GM10248 (cell line): ENCODE results near the gene ENO1.
"Not testable (repeated sequence)": the region's sequence is repeated elsewhere in the genome, so short reads cannot be mapped to it uniquely, and the experiment has no call there.

Source experiments
- CTCF ChIA-PET: fragments of 300-600 bp; sonication (Branson Sonifier 250); formaldehyde crosslinking; extraction: SDS; loops from one replicate; lab custom pipeline; 2021; ENCODE audit warnings: antibody characterized with exemption; lab: Yijun Ruan, JAX
- POLR2A ChIA-PET: fragments of 350-650 bp; sonication (Branson Sonifier 250); formaldehyde crosslinking; extraction: SDS; loops from one replicate; lab custom pipeline; 2020; ENCODE audit warnings: antibody characterized with exemption; lab: Yijun Ruan, JAX
- DNase-seq: peaks from one replicate; pipeline ENCODE4 v3.0.0; 2012; ENCODE audit errors: extremely low spot score
- CTCF ChIP-seq: IDR thresholded peaks from 2 replicates; pipeline ENCODE4 v1.5.1; 2012; ENCODE audit warnings: mild to moderate bottlenecking, low read depth; ENCODE audit errors: extremely low read depth, missing control alignments, control extremely low read depth

Gene ENO1

DNA sequence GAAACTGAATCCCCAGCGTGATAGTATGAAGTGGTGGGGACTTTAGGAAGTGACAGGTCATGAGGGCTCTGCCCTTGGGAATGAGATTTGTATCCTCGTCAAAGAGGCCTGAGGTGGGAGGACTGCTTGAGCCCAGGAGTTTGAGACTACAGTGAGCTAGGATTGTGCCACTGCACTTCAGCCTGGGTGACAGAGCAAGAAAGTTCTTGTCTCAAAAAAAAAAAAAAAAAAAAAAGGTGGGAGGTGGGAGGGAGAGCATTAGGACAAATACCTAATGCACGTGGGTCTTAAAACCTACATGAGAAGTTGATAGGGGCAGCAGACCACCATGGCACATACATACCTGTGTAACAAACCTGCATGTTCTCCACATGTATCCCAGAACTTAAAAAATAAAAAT is 37.1 kb downstream of the ENO1 start:
- ChIA-PET POLR2A (no interaction called here), CTCF (interaction anchor here (2.0 kb wide), 1 partner anchor 115 kb away, joined by 7 read pairs; no protein-coding TSS in a partner anchor)
- no peak for TF ChIP-seq CTCF
- no peak for DNase-seq

DNA sequence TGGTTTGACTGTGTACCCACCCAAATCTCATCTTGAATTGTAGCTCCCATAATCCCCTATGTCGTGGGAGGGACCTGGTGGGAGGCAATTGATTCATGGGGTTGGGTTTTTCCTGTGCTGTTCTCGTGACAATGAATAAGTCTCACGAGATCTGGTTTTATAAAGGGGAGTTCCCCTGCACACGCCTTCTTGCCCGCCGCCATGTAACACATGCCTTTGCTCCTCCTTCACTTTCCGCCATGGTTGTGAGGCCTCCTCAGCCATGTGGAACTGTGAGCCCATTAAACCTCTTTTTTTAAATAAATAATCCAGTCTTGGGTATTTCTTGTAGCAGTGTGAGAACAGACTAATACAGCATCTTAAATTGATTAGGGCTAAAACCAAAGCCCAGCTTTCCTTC is 38.5 kb downstream of the ENO1 start:
- TF ChIP-seq CTCF, result no peak
- CTCF ChIA-PET, result interaction anchor here (0.9 to 13.9 kb wide), 8 partner anchors 8 to 379 kb away, joined by 3 to 145 read pairs (median 3); no protein-coding TSS in a partner anchor
- POLR2A ChIA-PET, result interaction anchor here (0.8 kb wide), 1 partner anchor 22 kb away, joined by 3 read pairs; the partner anchor contains the start of gene RERE
- DNase-seq, result no peak

GRCh38 chr1:8835941-8836643 is 42.4 kb downstream of the ENO1 start:
- ChIA-PET POLR2A (no interaction called here), CTCF (interaction anchor here (13.9 kb wide), 1 partner anchor 12 kb away, joined by 145 read pairs; no protein-coding TSS in a partner anchor)
- TF ChIP-seq CTCF, result no peak
- DNase-seq, result no peak

DNA sequence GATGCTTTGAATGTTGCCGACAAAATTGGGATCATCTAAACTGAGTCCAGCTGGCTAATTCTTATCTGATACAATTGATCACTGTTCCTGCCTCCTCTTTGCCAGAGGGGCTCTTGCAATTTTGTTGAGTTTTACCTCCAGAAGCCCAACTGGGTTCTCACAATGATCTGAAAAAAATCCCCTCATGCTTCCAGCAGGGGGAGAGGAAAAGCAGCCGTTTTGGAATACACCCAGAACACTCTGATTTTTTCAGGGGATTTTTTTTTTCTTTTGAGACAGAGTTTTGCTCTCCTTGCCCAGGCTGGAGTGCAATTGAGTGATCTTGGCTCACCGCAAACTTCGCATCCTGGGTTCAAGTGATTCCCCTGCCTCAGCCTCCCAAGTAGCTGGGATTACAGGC is 47.1 kb downstream of the ENO1 start:
- no peak for TF ChIP-seq CTCF
- POLR2A ChIA-PET, result no interaction called here
- CTCF ChIA-PET, result interaction anchor here (1.1 to 13.9 kb wide), 2 partner anchors 17 to 30 kb away, joined by 3 to 145 read pairs; no protein-coding TSS in a partner anchor
- DNase-seq, result no peak

DNA sequence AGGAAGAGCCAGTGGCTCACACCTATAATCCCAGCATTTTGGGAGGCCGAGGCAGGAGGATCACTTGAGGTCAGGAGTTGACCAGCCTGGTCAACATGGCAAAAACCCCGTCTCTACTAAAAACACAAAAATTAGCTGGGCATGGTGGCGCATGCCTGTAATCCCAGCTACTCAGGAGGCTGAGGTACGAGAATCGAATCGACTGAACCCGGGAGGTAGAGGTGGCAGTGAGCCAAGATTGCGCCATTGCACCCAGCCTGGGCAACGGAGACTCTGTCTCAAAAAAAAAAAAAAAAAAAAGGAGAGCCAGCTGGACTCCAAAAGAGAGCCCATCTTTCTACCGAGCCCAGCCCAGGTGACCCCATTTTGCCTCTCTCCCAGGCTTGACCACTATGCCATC is 47.8 kb downstream of the ENO1 start:
- DNase-seq, result not testable (repeated sequence)
- CTCF ChIA-PET, result interaction anchor here (1.1 to 13.9 kb wide), 2 partner anchors 17 to 29 kb away, joined by 3 to 145 read pairs; no protein-coding TSS in a partner anchor

GRCh38 chr1:8825985-8826481 is 52.5 kb downstream of the ENO1 start:
- no peak for DNase-seq
- POLR2A ChIA-PET, result no interaction called here
- CTCF ChIA-PET, result interaction anchor here (1.3 to 2.0 kb wide), 3 partner anchors 11 to 98 kb away, joined by 3 to 11 read pairs (median 3); no protein-coding TSS in a partner anchor
- TF ChIP-seq CTCF, result no peak

More for the DNA sequence above, 47.8 kb downstream of the ENO1 start:
- POLR2A ChIA-PET, result not testable (repeated sequence)

- DNase-seq, result no peak
- TF ChIP-seq CTCF, result no peak
- ChIA-PET POLR2A (no interaction called here), CTCF (no interaction called here)
These were observed 55.2 kb downstream of the ENO1 start for GRCh38 chr1:8823295-8823664.
